GM23248 (cell line): ENCODE measurements around the gene GTF2IRD1.

ENCODE experiments used
- EZH2 ChIP-seq: fragments of 200-600 bp; sonication (generic); IDR thresholded peaks from 2 replicates; pipeline ENCODE4 v1.6.1; 2018; ENCODE audit warnings: antibody characterized with exemption, mild to moderate bottlenecking; ENCODE audit not compliant: insufficient read depth, poor library complexity, severe bottlenecking
- EZH2phosphoT487 ChIP-seq: fragments of 200-600 bp; sonication (generic); IDR thresholded peaks from 2 replicates; pipeline ENCODE4 v1.6.1; 2018; ENCODE audit warnings: antibody characterized with exemption, moderate library complexity, mild to moderate bottlenecking, low read depth; ENCODE audit not compliant: insufficient read depth

GRCh38 chr7:74461970-74462706 lies 8.4 kb downstream of the GTF2IRD1 start:
- TF ChIP-seq EZH2phosphoT487: no peak
- TF ChIP-seq EZH2: no peak
